SK-N-SH (cell line): ENCODE measurements around the gene GPAT3.

Experiments used
- CTCF ChIP-seq: fragments of 200-600 bp; sonication (generic); IDR thresholded peaks from 2 replicates; pipeline ENCODE4 v1.6.1; 2017; ENCODE audit warnings: antibody characterized with exemption, mild to moderate bottlenecking, moderate library complexity
- FOXM1 ChIP-seq: IDR thresholded peaks from 2 replicates; pipeline ENCODE4 v1.4.0; 2012; ENCODE audit warnings: low read depth, mild to moderate bottlenecking
- JUND ChIP-seq: IDR thresholded peaks from 2 replicates; pipeline ENCODE4 v1.4.0; 2012
- POLR2AphosphoS5 ChIP-seq: IDR thresholded peaks from 2 replicates; pipeline ENCODE4 v1.6.1; 2012; ENCODE audit warnings: low read depth, low read length
- TF ChIP-seq, protein P1 (sequence below): IDR thresholded peaks from 2 replicates; pipeline ENCODE4 v1.4.0; 2012; ENCODE audit warnings: low read depth

GRCh38 chr4:83582289-83582785 is 46.4 kb downstream of the GPAT3 start:
- TF ChIP-seq CTCF (no peak), POLR2AphosphoS5 (no peak), FOXM1 (no peak), JUND (no peak)
- TF ChIP-seq, protein P1, sequence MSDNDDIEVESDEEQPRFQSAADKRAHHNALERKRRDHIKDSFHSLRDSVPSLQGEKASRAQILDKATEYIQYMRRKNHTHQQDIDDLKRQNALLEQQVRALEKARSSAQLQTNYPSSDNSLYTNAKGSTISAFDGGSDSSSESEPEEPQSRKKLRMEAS = no peak
